Panc1 (cell line): ENCODE data around the gene FANCI.

ENCODE experiments used
- CTCF ChIP-seq: fragments of 450-650 bp; IDR thresholded peaks from 2 replicates; pipeline ENCODE4 v1.5.1; 2017; ENCODE audit warnings: mild to moderate bottlenecking
- POLR2AphosphoS5 ChIP-seq: IDR thresholded peaks from 2 replicates; pipeline ENCODE4 v1.6.1; 2012; ENCODE audit warnings: mild to moderate bottlenecking, low read depth, low read length, moderate library complexity
- REST ChIP-seq, 2 experiments: IDR thresholded peaks; 2 replicates each; pipeline ENCODE4 v1.6.1; 2011 to 2012; ENCODE audit warnings: low read depth in 2 of 2, control low read depth in 1 of 2, low read length in 1 of 2, mild to moderate bottlenecking in 1 of 2, moderate library complexity in 1 of 2; ENCODE audit not compliant: insufficient read depth in 1 of 2
- SIN3A ChIP-seq: IDR thresholded peaks from 2 replicates; pipeline ENCODE4 v1.6.1; 2012; ENCODE audit warnings: low read depth, mild to moderate bottlenecking, low read length, moderate library complexity, borderline replicate concordance; ENCODE audit not compliant: insufficient read depth
- TCF7L2 ChIP-seq: IDR thresholded peaks from 2 replicates; pipeline ENCODE4 v1.6.1; 2011; ENCODE audit warnings: mild to moderate bottlenecking, low read depth, low read length, inconsistent platforms

GRCh38 chr15:89341316-89342005 is 97.7 kb downstream of the FANCI start:
- TF ChIP-seq CTCF, result no peak
- TF ChIP-seq SIN3A, result no peak
- no peak for TF ChIP-seq REST (IDR thresholded peaks at IDR 0.05; ENCODE audit: insufficient read depth in 1 of 2, low read depth in 2 of 2, low read length in 1 of 2)
- no peak for TF ChIP-seq POLR2AphosphoS5
- TF ChIP-seq TCF7L2, result no peak
